Endothelial cell of umbilical vein (primary cell): ENCODE data around the gene LRRC17. TPM values are rescaled to one million over a fixed set of nuclear protein-coding genes. Genes with fewer than 3 reads are reported as not detected.

ENCODE experiments used
- BruUV-seq: library from RNA; stranded (reverse); fragments of 400-500 nt; replicated peaks from 2 replicates; lab custom pipeline; 2021; lab: Mats Ljungman, UMichigan
- CTCF ChIA-PET: fragments of 300-600, 350-600 bp; sonication (Branson Sonifier 250); formaldehyde crosslinking; loops from one replicate; lab custom pipeline; 2021; ENCODE audit warnings: antibody characterized with exemption, inconsistent platforms; lab: Charles Lee
- POLR2A ChIA-PET: fragments of 300-600, 350-600 bp; sonication (Branson Sonifier 250); formaldehyde crosslinking; loops from one replicate; lab custom pipeline; 2021; ENCODE audit warnings: antibody characterized with exemption, inconsistent platforms; lab: Charles Lee
- DNase-seq: peaks from one replicate; pipeline ENCODE4 v3.0.0-alpha.2; 2011; ENCODE audit warnings: low read depth, low spot score
- FAIRE-seq: peaks from 2 replicates; lab custom pipeline; 2011; peaks lifted over from hg19 to GRCh38; lab: Jason Lieb, UNC
- H2AFZ ChIP-seq: 2 replicates; pipeline ENCODE4 v1.6.0; 2012; ENCODE audit warnings: low read depth, low read length, control low read depth, inconsistent platforms
- H3K27ac ChIP-seq: 2 replicates; pipeline ENCODE4 v1.5.1; 2011; ENCODE audit warnings: low read depth, mild to moderate bottlenecking, control low read depth, low read length, moderate library complexity; ENCODE audit not compliant: insufficient read depth
- H3K27me3 ChIP-seq, 2 experiments: 2 replicates each; pipeline versions ENCODE4 v1.6.0 to v1.6.1; 2011; ENCODE audit warnings: low read length in 2 of 2, mixed read lengths in 1 of 2; ENCODE audit not compliant: control insufficient read depth in 2 of 2, insufficient read depth in 2 of 2
- H3K36me3 ChIP-seq, 2 experiments: 2 replicates in 1 of 2; 3 replicates in 1 of 2; pipeline ENCODE4 v1.5.1; 2011; ENCODE audit warnings: low read length in 2 of 2, mild to moderate bottlenecking in 1 of 2, moderate library complexity in 1 of 2; ENCODE audit not compliant: control insufficient read depth in 2 of 2, insufficient read depth in 2 of 2; ENCODE audit errors: extremely low read depth in 1 of 2
- H3K4me1 ChIP-seq: 3 replicates; pipeline ENCODE4 v1.5.1; 2011; ENCODE audit warnings: mild to moderate bottlenecking, low read length; ENCODE audit not compliant: control insufficient read depth, insufficient read depth; ENCODE audit errors: extremely low read depth
- H3K4me2 ChIP-seq: 2 replicates; pipeline ENCODE4 v1.6.1; 2011; ENCODE audit warnings: low read length, control low read depth, mixed read lengths; ENCODE audit not compliant: insufficient read depth
- H3K4me3 ChIP-seq, 3 experiments: fragments of 200-600 bp in 1 of 3; sonication (generic), shearing (Covaris generic) in 1 of 3; replicated peaks in 1 of 3; 2 replicates each; pipeline ENCODE4 v1.5.1; 2011 to 2016; ENCODE audit warnings: control low read depth in 3 of 3, low read length in 3 of 3, mild to moderate bottlenecking in 2 of 3, inconsistent platforms in 1 of 3, low read depth in 1 of 3, moderate library complexity in 1 of 3; ENCODE audit not compliant: insufficient read depth in 1 of 3
- H3K79me2 ChIP-seq: 2 replicates; pipeline ENCODE4 v1.6.0; 2012; ENCODE audit warnings: low read length, inconsistent platforms; ENCODE audit not compliant: control insufficient read depth, insufficient read depth
- H3K9ac ChIP-seq: replicated peaks from 2 replicates; pipeline ENCODE3; 2011; ENCODE audit warnings: low read length, control low read depth; ENCODE audit not compliant: insufficient read depth; ENCODE audit errors: extremely low read depth
- H3K9me1 ChIP-seq: replicated peaks from 3 replicates; pipeline ENCODE4 v1.6.0; 2011; ENCODE audit warnings: mild to moderate bottlenecking, low read length; ENCODE audit not compliant: control insufficient read depth, insufficient read depth; ENCODE audit errors: extremely low read depth
- H3K9me3 ChIP-seq: replicated peaks from 2 replicates; pipeline ENCODE4 v1.5.1; 2012; ENCODE audit warnings: low read length, inconsistent platforms; ENCODE audit not compliant: control insufficient read depth, insufficient read depth
- H4K20me1 ChIP-seq: replicated peaks from 2 replicates; pipeline ENCODE3; 2011; ENCODE audit warnings: mild to moderate bottlenecking, low read length; ENCODE audit not compliant: control insufficient read depth, insufficient read depth; ENCODE audit errors: extremely low read depth
- EZH2 ChIP-seq: IDR thresholded peaks from 2 replicates; pipeline ENCODE4 v1.6.1; 2012; ENCODE audit warnings: borderline replicate concordance, low read depth, mild to moderate bottlenecking, moderate library complexity, low read length, inconsistent platforms; ENCODE audit not compliant: severe bottlenecking
- FOS ChIP-seq: IDR thresholded peaks from 2 replicates; pipeline ENCODE4 v1.6.1; 2011; ENCODE audit warnings: mild to moderate bottlenecking, low read length, moderate library complexity, borderline replicate concordance; ENCODE audit not compliant: insufficient read depth
- GATA2 ChIP-seq: IDR thresholded peaks from 2 replicates; pipeline ENCODE4 v1.7.0; 2011; ENCODE audit warnings: low read depth, mild to moderate bottlenecking, moderate library complexity, mixed read lengths, low read length; ENCODE audit not compliant: insufficient read length, insufficient read depth
- JUN ChIP-seq: IDR thresholded peaks from 2 replicates; pipeline ENCODE4 v1.6.1; 2011; ENCODE audit warnings: borderline replicate concordance, low read depth; ENCODE audit not compliant: insufficient read length, insufficient read depth
- MYC ChIP-seq: IDR thresholded peaks from one replicate; pipeline ENCODE4 v1.6.1; 2011; ENCODE audit warnings: mild to moderate bottlenecking, low read depth, low read length
- POLR2A ChIP-seq: IDR thresholded peaks from 2 replicates; pipeline ENCODE4 v1.6.1; 2012; ENCODE audit warnings: low read depth, mild to moderate bottlenecking, control low read depth, low read length
- POLR2AphosphoS5 ChIP-seq: IDR thresholded peaks from 2 replicates; pipeline ENCODE4 v1.6.1; 2012; ENCODE audit warnings: low read depth, mild to moderate bottlenecking, control low read depth, low read length, moderate library complexity; ENCODE audit not compliant: insufficient read depth
- dilution Hi-C: fragments of 300-500 bp; cut with MboI; formaldehyde crosslinking; loops from one replicate; pipeline ENCODE4 v1.15.0; 2019; ENCODE audit warnings: low sequenced_read_pairs; ENCODE audit not compliant: extremely low pct_ligation_motif_present
- intact Hi-C: fragments of 100-400 bp; cut with micrococcal nuclease; formaldehyde crosslinking; loops from one replicate; pipeline ENCODE4 v1.10.0; 2022
- polyA plus RNA-seq, 4 experiments: library from polyadenylated mRNA; depleted of rRNA in 3 of 4; stranded (reverse) in 3 of 4; unstranded in 1 of 4; fragments of >200 nt; gene quantifications; 2 replicates each; pipeline versions ENCODE4 v1.2.1 to v1.2.3, GENCODE V29; 2011 to 2012; ENCODE audit warnings: missing spikeins in 1 of 4
- total RNA-seq: library from RNA; stranded (reverse); gene quantifications from 2 replicates; pipeline ENCODE4 v1.2.3, GENCODE V29; 2021
- TF ChIP-seq, protein P1 (sequence below): IDR thresholded peaks from 2 replicates; pipeline ENCODE4 v1.6.1; 2011; ENCODE audit not compliant: insufficient read depth, insufficient read length
- TF ChIP-seq, protein P2 (sequence below), 2 donors: IDR thresholded peaks; 1 replicate in 1 of 2; 2 replicates in 1 of 2; pipeline ENCODE4 v1.5.1; 2011; ENCODE audit warnings: low read length in 2 of 2, mild to moderate bottlenecking in 2 of 2, moderate library complexity in 2 of 2, control low read depth in 1 of 2, inconsistent platforms in 1 of 2, low read depth in 1 of 2; ENCODE audit not compliant: insufficient read depth in 1 of 2; ENCODE audit errors: extremely low read depth in 1 of 2

The LRRC17 gene
- total and polyA plus RNA-seq, 2 donors (not counting 3 experiments of a cell fraction or from before 2014, with no cell fraction given): 22.7 to 33.7 TPM

DNA sequence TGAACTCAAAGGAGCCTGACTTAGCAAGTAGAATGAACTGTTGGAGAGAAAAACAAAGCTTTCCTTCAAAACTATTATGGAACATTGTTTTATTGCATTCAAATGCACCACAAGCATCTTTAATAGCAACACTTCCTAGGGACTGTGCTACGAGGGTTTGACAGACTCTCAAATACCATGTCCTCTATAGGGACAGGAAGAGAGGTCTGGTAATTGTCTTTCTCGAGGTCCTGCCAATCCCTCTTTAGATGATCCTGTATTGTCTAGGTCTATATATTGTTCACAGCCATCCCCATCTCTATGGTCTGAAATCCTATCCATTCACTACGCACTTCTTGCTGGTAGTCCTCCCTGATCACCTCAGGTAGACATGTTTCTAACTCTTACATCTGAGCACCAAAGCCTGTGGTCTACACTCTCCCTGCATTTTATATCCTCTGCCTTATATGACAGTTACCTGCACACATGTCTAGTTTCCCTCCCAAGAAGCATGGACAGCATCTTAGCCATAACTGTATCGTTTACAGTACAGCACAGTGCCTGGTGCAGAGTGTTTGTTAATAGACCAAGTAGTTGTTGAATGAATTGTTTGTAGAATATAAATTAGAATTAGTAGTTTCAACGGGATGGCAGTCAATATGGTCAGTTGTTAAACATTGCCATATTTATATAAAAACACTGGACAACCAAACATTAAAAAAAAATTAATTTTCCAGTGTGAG is 21.7 kb upstream of the LRRC17 start:
- CTCF ChIA-PET: interaction anchor here (0.6 to 4.6 kb wide), 11 partner anchors 11 to 175 kb away, joined by 3 to 36 read pairs (median 4); partner anchors contain the start of gene LRRC17
- no peak for DNase-seq

More for the DNA sequence above, 21.7 kb upstream of the LRRC17 start:
- dilution Hi-C loops: no loop called here
- Histone ChIP-seq H3K27me3 (no peaks in the 10 kb centered on the region), H3K9me1 (no peaks in the 10 kb centered on the region), H3K36me3 (no peaks in the 10 kb centered on the region), H3K9me3 (no peaks in the 10 kb centered on the region), H2AFZ (no peak overlapping the region), H4K20me1 (no peaks in the 10 kb centered on the region), H3K4me1 (peaks cover 51% of the 10 kb centered on the region), H3K9ac (peak overlapping the region; percentile 38), H3K79me2 (no peaks in the 10 kb centered on the region), H3K4me2 (no peak overlapping the region), H3K27ac (peak overlapping the region; percentile 89), H3K4me3 (no peak overlapping the region)
- TF ChIP-seq GATA2: no peak
- no peak for TF ChIP-seq POLR2A
- no peak for TF ChIP-seq FOS
- no peak for TF ChIP-seq POLR2AphosphoS5
- TF ChIP-seq, protein P1, sequence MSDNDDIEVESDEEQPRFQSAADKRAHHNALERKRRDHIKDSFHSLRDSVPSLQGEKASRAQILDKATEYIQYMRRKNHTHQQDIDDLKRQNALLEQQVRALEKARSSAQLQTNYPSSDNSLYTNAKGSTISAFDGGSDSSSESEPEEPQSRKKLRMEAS: no peak
- TF ChIP-seq MYC: no peak
- TF ChIP-seq EZH2: no peak
- TF ChIP-seq, protein P2, sequence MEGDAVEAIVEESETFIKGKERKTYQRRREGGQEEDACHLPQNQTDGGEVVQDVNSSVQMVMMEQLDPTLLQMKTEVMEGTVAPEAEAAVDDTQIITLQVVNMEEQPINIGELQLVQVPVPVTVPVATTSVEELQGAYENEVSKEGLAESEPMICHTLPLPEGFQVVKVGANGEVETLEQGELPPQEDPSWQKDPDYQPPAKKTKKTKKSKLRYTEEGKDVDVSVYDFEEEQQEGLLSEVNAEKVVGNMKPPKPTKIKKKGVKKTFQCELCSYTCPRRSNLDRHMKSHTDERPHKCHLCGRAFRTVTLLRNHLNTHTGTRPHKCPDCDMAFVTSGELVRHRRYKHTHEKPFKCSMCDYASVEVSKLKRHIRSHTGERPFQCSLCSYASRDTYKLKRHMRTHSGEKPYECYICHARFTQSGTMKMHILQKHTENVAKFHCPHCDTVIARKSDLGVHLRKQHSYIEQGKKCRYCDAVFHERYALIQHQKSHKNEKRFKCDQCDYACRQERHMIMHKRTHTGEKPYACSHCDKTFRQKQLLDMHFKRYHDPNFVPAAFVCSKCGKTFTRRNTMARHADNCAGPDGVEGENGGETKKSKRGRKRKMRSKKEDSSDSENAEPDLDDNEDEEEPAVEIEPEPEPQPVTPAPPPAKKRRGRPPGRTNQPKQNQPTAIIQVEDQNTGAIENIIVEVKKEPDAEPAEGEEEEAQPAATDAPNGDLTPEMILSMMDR (IDR thresholded peaks at IDR 0.05; ENCODE audit: extremely low read depth in 1 of 2, insufficient read depth in 1 of 2, low read depth in 1 of 2, low read length in 2 of 2): no peak
- no peak for TF ChIP-seq JUN
- intact Hi-C loops: loop anchor here (1.0 kb wide), 1 partner anchor 102 kb away; no protein-coding TSS in a partner anchor
- peak; percentile 52 for FAIRE-seq
- POLR2A ChIA-PET: interaction anchor here (1.5 kb wide), 1 partner anchor 16 kb away, joined by 3 read pairs; no protein-coding TSS in a partner anchor
- no TSS peak for BruUV-seq
